C4-2B (cell line): ENCODE results near the gene DGKD.
A peak's percentile ranks its signal among the peaks of the same experiment; 100 is the strongest.

Experiments
- H3K27ac ChIP-seq: fragments of 450-650 bp; 2 replicates; pipeline ENCODE4 v1.5.1; 2017
- CTCF ChIP-seq: fragments of 450-650 bp; conservative IDR thresholded peaks from 2 replicates; pipeline ENCODE4 v1.5.1; 2017; ENCODE audit warnings: mild to moderate bottlenecking
- ZFX ChIP-seq: fragments of 450-650 bp; IDR thresholded peaks from 2 replicates; pipeline ENCODE4 v1.6.1; 2017

Gene DGKD

DNA sequence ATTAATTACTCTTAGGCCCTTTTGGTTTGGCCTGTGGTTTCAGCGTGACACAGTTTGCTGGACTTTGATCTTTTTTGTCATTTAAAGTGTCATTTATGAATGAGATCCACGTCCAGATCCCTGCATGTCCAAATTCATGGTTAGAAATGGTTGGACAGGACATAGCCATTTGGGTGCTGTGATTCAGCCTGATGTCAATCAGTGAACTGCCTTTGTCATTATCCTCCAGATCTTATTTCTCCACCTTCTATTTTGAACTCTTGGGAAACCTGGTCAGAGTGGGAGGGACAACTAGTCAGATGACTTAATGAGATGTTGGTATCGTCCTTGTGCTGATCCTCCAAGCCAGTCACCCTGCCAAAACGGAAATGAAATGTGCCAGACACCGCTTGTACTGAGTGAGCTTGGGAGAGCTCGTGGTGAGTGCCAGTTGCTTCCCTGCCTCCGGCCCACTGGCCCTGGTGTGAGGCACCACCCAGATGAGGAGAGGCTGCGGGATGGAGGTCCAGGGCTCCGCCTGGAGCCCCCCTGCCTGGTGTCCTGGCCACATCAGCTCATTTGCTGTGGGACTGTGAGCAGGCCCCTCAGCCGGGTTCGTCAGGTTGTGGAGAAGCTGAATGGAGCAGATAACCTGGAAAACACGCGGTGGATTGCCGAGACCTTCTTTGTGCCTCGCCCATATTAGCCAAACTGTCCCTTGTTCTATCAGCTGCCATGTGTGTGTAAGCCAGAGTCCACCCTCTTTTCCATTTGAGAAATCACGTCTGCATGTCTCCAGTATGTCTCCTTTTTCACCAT is 70.1 kb downstream of the DGKD start:
- TF ChIP-seq ZFX, result no peak
- peak overlapping the region; percentile 78 for H3K27ac ChIP-seq

- H3K27ac ChIP-seq, result no peak overlapping the region
- TF ChIP-seq ZFX, result no peak
- no peak for TF ChIP-seq CTCF
Observed at GRCh38 chr2:233426619-233427342, 72.5 kb downstream of the DGKD start.

DNA sequence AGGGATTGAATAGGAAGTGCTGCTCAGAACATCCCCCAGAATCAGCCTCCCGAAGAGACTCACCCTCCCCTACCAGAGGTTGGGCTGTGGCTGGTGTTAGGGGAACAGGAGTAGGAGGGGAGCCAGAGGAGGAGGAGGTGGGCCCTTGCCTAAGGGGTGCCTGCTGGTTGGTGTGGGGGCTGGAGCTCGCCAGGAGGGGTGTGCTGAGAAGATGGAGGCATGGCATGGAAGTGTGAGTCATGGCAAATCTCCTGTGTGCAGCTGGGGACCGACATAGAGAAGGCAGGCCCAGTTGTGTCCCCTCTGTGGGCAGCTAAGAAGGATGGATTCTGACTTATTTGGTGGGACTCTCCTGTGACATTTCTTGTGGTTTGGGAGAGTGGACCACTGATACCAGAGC is 73.7 kb downstream of the DGKD start:
- TF ChIP-seq ZFX, result no peak
- no peak overlapping the region for H3K27ac ChIP-seq

GRCh38 chr2:233428438-233428837 is 74.1 kb downstream of the DGKD start:
- H3K27ac ChIP-seq, result no peak overlapping the region

DNA sequence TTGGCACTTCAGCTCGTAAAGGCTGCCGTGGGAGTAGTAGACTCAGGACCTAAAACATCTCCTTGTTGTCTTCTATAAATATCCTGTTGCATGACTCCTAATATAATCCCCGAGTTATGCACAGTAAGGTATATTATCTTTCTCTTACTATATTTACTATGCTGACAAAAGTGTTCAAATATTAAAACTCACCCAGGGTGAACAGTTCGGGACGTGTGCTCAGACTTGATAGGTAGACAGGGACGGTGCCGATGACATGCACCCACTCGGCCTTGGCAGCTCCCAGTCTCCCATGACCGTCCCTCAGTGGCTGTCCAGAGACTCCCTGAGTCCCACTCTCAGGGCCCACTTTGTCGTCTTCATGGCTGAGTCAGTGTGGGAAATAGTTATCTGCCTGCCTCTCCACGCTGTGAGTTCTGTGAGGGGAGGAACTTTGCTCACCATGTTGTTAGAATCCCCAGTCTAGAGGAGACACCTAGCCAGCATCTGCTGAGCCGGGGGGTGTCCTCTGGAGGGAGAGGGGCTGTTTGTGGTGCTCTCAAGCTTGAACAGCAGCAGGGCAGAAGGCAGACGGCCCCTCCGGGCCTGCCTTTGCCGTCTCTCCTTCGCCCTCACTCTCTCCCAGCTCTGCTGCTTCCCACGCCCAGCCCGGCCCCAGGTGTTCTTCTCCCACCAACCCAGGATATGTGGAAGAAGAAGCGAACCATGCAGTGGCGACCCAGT is 75.0 kb downstream of the DGKD start:
- TF ChIP-seq ZFX (no peak), CTCF (no peak)
- H3K27ac ChIP-seq, result no peak overlapping the region

More at GRCh38 chr2:233428438-233428837, 74.1 kb downstream of the DGKD start:
- TF ChIP-seq ZFX, result no peak
- TF ChIP-seq CTCF, result no peak

GRCh38 chr2:233430081-233430480 is 75.8 kb downstream of the DGKD start:
- H3K27ac ChIP-seq, result no peak overlapping the region
- TF ChIP-seq ZFX (no peak), CTCF (no peak)

DNA sequence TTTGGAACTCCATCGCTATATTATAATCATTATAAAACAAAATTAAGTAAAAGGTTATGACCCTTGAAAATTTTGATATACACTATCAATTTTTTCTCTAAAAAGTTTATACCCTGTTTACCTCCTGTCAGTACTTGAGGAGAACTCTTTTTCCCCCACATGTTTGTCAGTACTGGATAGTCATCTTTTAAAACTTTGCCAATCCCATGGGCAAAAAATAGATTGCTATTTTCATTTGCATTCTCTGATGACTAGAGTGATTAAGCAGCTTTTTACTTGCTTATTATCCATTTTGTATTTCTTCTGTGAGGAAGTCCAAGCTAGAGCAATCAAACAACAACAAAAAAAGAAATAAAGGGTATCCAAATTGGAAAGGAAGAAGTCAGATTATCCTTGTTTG is 76.4 kb downstream of the DGKD start:
- H3K27ac ChIP-seq, result no peak overlapping the region
- TF ChIP-seq CTCF (no peak), ZFX (no peak)

GRCh38 chr2:233433029-233433428 is 78.7 kb downstream of the DGKD start:
- H3K27ac ChIP-seq, result no peak overlapping the region
- TF ChIP-seq CTCF, result no peak
- no peak for TF ChIP-seq ZFX
